Brain microvascular endothelial cell (primary cell): ENCODE measurements around the gene THBS1.

ENCODE experiments used
- DNase-seq: peaks from one replicate; pipeline ENCODE4 v3.0.0-alpha.2; 2020
- H3K27ac ChIP-seq: fragments of 250-450 bp; sonication (Bioruptor Pico); 2 replicates; pipeline ENCODE4 v1.5.1; 2020; ENCODE audit warnings: mild to moderate bottlenecking, moderate library complexity
- H3K27me3 ChIP-seq: fragments of 250-450 bp; sonication (Bioruptor Pico); replicated peaks from 2 replicates; pipeline ENCODE4 v1.5.1; 2020; ENCODE audit warnings: mild to moderate bottlenecking
- H3K36me3 ChIP-seq: fragments of 250-450 bp; sonication (Bioruptor Pico); replicated peaks from 2 replicates; pipeline ENCODE4 v1.5.1; 2020; ENCODE audit warnings: mild to moderate bottlenecking
- H3K4me3 ChIP-seq: 2 replicates; pipeline ENCODE4 v1.5.1; 2011; ENCODE audit warnings: low read depth, mild to moderate bottlenecking, control low read depth, low read length, moderate library complexity
- in situ Hi-C: cut with HindIII; loops from 2 replicates; pipeline ENCODE4 v1.10.0; 2017; ENCODE audit warnings: low sequenced_read_pairs, low pct_ligation_motif_present
- TF ChIP-seq, protein P1 (sequence below): IDR thresholded peaks from 2 replicates; pipeline ENCODE4 v1.5.1; 2011; ENCODE audit warnings: low read depth, mild to moderate bottlenecking, moderate library complexity, low read length, control low read depth, inconsistent platforms; ENCODE audit errors: missing control alignments

THBS1 gene

DNA sequence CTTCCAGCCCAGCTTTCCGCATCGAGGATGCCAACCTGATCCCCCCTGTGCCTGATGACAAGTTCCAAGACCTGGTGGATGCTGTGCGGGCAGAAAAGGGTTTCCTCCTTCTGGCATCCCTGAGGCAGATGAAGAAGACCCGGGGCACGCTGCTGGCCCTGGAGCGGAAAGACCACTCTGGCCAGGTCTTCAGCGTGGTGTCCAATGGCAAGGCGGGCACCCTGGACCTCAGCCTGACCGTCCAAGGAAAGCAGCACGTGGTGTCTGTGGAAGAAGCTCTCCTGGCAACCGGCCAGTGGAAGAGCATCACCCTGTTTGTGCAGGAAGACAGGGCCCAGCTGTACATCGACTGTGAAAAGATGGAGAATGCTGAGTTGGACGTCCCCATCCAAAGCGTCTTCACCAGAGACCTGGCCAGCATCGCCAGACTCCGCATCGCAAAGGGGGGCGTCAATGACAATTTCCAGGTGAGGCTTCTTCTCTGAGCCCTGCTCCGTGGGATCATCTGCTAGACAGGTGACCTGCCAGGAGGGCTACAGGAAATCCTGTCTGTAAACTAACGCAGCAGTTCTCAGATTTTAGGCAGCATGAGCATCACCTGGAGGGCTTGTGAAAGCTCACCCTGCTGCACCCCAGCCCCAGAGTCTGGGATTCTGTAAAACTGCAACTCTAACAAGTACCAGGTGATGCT, 1.6 kb downstream of the THBS1 start:
- in situ Hi-C loops, result no loop called here
- TF ChIP-seq, protein P1, sequence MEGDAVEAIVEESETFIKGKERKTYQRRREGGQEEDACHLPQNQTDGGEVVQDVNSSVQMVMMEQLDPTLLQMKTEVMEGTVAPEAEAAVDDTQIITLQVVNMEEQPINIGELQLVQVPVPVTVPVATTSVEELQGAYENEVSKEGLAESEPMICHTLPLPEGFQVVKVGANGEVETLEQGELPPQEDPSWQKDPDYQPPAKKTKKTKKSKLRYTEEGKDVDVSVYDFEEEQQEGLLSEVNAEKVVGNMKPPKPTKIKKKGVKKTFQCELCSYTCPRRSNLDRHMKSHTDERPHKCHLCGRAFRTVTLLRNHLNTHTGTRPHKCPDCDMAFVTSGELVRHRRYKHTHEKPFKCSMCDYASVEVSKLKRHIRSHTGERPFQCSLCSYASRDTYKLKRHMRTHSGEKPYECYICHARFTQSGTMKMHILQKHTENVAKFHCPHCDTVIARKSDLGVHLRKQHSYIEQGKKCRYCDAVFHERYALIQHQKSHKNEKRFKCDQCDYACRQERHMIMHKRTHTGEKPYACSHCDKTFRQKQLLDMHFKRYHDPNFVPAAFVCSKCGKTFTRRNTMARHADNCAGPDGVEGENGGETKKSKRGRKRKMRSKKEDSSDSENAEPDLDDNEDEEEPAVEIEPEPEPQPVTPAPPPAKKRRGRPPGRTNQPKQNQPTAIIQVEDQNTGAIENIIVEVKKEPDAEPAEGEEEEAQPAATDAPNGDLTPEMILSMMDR, result peak; percentile 0
- peak overlapping the region; percentile 92 for H3K27ac ChIP-seq
- DNase-seq, result no peak
- H3K4me3 ChIP-seq, result peak overlapping the region; percentile 78
- no peaks in the 10 kb centered on the region for H3K27me3 ChIP-seq
- H3K36me3 ChIP-seq, result peaks cover 51% of the 10 kb centered on the region

DNA sequence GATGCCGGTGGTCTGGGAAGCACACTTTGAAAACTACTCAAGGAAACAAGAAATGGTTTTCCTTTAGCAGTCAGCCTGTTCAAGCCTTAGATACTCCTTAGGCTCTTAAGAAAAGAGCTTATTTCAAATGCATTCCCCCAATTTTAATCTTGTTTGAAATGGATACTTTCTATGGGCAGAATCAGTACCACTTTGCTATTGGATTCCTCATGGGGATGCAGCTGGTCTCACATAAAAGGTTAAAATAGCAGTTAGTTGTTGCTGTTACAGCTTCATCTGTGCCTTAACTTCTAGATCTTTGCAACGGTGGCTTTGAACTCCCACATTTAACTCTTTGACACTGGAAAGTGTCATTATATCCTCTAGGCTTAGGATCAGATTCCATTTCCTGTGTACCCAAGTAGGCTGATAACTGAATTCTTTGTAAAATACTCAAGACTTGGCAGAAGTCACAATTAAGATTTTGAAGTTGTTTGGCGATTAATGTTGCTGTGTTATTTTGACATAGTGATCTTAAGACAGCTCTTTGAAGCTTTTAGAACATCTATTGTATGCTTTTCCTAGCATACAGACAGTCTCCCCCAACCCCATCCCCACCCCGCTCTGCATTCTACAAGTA, 2.2 kb downstream of the THBS1 start:
- in situ Hi-C loops, result no loop called here

DNA sequence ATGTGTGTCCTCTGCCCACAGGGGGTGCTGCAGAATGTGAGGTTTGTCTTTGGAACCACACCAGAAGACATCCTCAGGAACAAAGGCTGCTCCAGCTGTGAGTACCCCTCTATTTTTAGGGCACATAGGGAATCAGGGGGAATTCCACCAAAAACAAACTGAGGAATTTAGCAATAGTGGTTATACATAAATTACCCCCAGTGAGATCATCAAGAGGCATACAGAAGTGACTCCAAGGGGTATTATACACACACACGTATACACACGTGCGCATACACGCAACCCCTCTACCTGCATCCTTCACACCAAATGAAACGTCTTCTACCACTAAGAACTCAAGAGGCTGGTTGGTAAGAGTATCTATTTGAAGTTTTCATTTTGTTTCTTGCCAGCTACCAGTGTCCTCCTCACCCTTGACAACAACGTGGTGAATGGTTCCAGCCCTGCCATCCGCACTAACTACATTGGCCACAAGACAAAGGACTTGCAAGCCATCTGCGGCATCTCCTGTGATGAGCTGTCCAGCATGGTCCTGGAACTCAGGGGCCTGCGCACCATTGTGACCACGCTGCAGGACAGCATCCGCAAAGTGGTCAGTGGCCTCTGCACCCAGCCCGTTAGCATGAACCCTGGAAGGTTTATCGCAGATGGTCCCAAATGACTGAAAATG, 2.9 kb downstream of the THBS1 start:
- Histone ChIP-seq H3K36me3 (peaks cover 64% of the 10 kb centered on the region), H3K27ac (no peak overlapping the region), H3K4me3 (peak overlapping the region; percentile 78), H3K27me3 (no peaks in the 10 kb centered on the region)
- DNase-seq, result no peak
- in situ Hi-C loops, result no loop called here
- TF ChIP-seq, protein P1, result peak; percentile 60

More for the DNA sequence above, 2.2 kb downstream of the THBS1 start:
- Histone ChIP-seq H3K27me3 (no peaks in the 10 kb centered on the region), H3K27ac (no peak overlapping the region), H3K36me3 (peaks cover 58% of the 10 kb centered on the region), H3K4me3 (peak overlapping the region; percentile 78)
- TF ChIP-seq, protein P1, result no peak
- no peak for DNase-seq

DNA sequence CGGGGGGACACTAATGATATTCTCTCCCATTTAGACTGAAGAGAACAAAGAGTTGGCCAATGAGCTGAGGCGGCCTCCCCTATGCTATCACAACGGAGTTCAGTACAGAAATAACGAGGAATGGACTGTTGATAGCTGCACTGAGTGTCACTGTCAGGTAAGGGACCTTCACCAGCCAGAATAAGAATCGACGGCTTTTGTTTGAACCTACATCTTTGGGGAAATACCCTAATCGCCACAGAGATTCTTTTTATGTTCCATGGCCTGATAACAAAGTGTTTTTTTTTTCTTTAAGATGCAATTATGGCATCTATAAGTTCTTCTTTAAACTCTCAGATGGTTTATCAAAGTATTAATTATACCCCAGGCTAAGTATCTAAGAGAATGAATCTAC, 3.4 kb downstream of the THBS1 start:
- DNase-seq, result no peak
- Histone ChIP-seq H3K36me3 (peaks cover 70% of the 10 kb centered on the region), H3K27ac (no peak overlapping the region), H3K27me3 (no peaks in the 10 kb centered on the region), H3K4me3 (peak overlapping the region; percentile 78)
- in situ Hi-C loops, result no loop called here
- TF ChIP-seq, protein P1, result no peak

DNA sequence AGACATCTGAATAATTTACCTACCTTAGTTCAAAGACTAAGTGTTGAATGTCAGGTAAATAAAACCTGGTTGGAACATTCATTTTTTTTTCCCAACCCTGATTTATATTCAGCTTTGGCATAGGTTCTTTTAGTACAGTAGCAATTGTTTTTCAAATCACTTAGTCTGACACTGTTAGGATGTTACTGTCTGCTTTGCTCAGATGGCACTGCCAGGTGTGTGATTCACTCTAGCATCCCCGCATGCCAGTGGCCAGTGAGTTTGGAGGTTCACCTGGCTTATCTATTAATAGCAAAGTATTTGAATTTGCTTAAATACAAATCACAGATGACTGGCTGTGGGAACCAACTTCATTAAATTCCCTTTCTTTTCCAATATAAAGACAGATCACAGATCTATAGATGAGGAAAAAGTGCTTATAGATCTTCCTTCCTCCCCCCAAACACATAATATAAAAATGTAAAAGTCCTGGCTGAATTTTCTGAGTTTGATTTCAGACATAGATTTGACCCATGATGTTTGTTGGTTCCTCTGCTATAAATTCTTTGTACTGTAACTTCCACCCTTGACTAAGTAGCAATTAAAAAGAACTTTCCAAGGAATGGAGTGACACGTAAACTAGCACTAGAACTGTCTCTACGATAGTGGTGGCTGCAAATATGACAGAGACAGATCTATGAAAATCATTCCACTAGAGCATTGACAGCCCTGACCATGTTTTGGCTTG, 3.9 kb downstream of the THBS1 start:
- TF ChIP-seq, protein P1, result no peak
- DNase-seq, result no peak
- Histone ChIP-seq H3K27ac (no peak overlapping the region), H3K4me3 (peak overlapping the region; percentile 20), H3K36me3 (peaks cover 75% of the 10 kb centered on the region), H3K27me3 (no peaks in the 10 kb centered on the region)
- in situ Hi-C loops, result no loop called here
